Naive B cell (primary cell): ENCODE measurements around the gene ZC3H7B. TPM values are rescaled to one million over a fixed set of nuclear protein-coding genes. Genes with fewer than 3 reads are reported as not detected.
"Not testable (repeated sequence)": the region's sequence is repeated elsewhere in the genome, so short reads cannot be mapped to it uniquely, and the experiment has no call there.

Experiments used
- ATAC-seq, 2 donors: fragments of 150-1000 bp; cut with Tn5 transposase; 2 replicates each; pipeline ENCODE4 v1.10.0; 2021; ENCODE audit warnings: low read depth in 2 of 2, mild to moderate bottlenecking in 2 of 2, moderate library complexity in 2 of 2
- DNase-seq: peaks from one replicate; pipeline ENCODE4 v3.0.0; 2022
- H3K27ac Mint-ChIP-seq, 6 donors: one replicate each; pipeline ENCODE4 v1.8.0; 2020 to 2022; ENCODE audit warnings: mild to moderate bottlenecking in 6 of 6, mixed read lengths in 6 of 6, moderate library complexity in 5 of 6, inconsistent platforms in 2 of 6
- H3K27me3 Mint-ChIP-seq, 3 donors: one replicate each; pipeline ENCODE4 v1.8.0; 2021 to 2022; ENCODE audit warnings: mixed read lengths in 3 of 3, mild to moderate bottlenecking in 1 of 3
- H3K36me3 Mint-ChIP-seq, 2 donors: one replicate each; pipeline ENCODE4 v1.8.0; 2020 to 2022; ENCODE audit warnings: mixed read lengths in 2 of 2, inconsistent platforms in 1 of 2, mild to moderate bottlenecking in 1 of 2
- H3K4me1 Mint-ChIP-seq, 3 donors: one replicate each; pipeline ENCODE4 v1.8.0; 2020 to 2022; ENCODE audit warnings: mixed read lengths in 3 of 3, inconsistent platforms in 1 of 3, mild to moderate bottlenecking in 1 of 3, moderate library complexity in 1 of 3
- H3K4me3 Mint-ChIP-seq, 8 donors: one replicate each; pipeline ENCODE4 v1.8.0; 2020 to 2022; ENCODE audit warnings: mild to moderate bottlenecking in 8 of 8, mixed read lengths in 8 of 8, moderate library complexity in 8 of 8, inconsistent platforms in 2 of 8
- H3K9me3 Mint-ChIP-seq, 7 donors: one replicate each; pipeline ENCODE4 v1.8.0; 2020 to 2022; ENCODE audit warnings: mixed read lengths in 7 of 7, mild to moderate bottlenecking in 5 of 7, inconsistent platforms in 2 of 7, moderate library complexity in 1 of 7
- polyA plus RNA-seq, 6 donors: library from polyadenylated mRNA; unstranded; fragments of 300-500 nt; fragmentation: Illumina TruSeq; gene quantifications; one replicate each; pipeline ENCODE4 v1.2.3, GENCODE V29; 2021; ENCODE audit warnings: low read depth in 6 of 6

The ZC3H7B gene
- polyA plus RNA-seq = 1 to 10 TPM in 5 of 6 donors, not detected in 1; 1.1 to 2.5 (median 1.8) TPM

GRCh38 chr22:41301085-41302020 is at the start of gene ZC3H7B:
TSS of gene ZC3H7B (plus strand) at chr22:41301525. CDS start at chr22:41320661, 19,136 bp downstream.
- H3K4me1 Mint-ChIP-seq = peaks cover 23 to 36% (median 33%) of the 10 kb centered on the region in 3 donors
- peak within 1 kb of the TSS; percentile 95 to 99 (median 98) for H3K27ac Mint-ChIP-seq
- ATAC-seq (peak; percentile 90), DNase-seq (peak; percentile 88)
- H3K36me3 Mint-ChIP-seq = no peaks in the 10 kb centered on the region
- H3K27me3 Mint-ChIP-seq = no peaks in the 10 kb centered on the region
- H3K4me3 Mint-ChIP-seq = peak within 1 kb of the TSS; percentile 81 to 95 (median 84)
- no peaks in the 10 kb centered on the region for H3K9me3 Mint-ChIP-seq

- H3K27me3 Mint-ChIP-seq = no peaks in the 10 kb centered on the region
- ATAC-seq (no peak), DNase-seq (no peak)
- H3K36me3 Mint-ChIP-seq = peaks cover 0 to 37% of the 10 kb centered on the region in 2 donors
- H3K4me1 Mint-ChIP-seq = peaks cover 0 to 1% (median 0%) of the 10 kb centered on the region in 3 donors
- no peak overlapping the region for H3K27ac Mint-ChIP-seq
- no peak overlapping the region for H3K4me3 Mint-ChIP-seq
- no peaks in the 10 kb centered on the region for H3K9me3 Mint-ChIP-seq
Measured at GRCh38 chr22:41252365-41252764, 49.0 kb upstream of the ZC3H7B start.

- DNase-seq = no peak
- H3K4me1 Mint-ChIP-seq = peaks cover 0 to 1% (median 0%) of the 10 kb centered on the region in 3 donors
- ATAC-seq = no peak
- no peak overlapping the region for H3K4me3 Mint-ChIP-seq
- H3K27ac Mint-ChIP-seq = peak overlapping the region in 1 of 6 donors; percentile 27
- no peaks in the 10 kb centered on the region for H3K27me3 Mint-ChIP-seq
- no peaks in the 10 kb centered on the region for H3K9me3 Mint-ChIP-seq
- H3K36me3 Mint-ChIP-seq = peaks cover 0 to 37% of the 10 kb centered on the region in 2 donors
Measured at GRCh38 chr22:41254230-41254629, 47.1 kb upstream of the ZC3H7B start.

- peak overlapping the region in 1 of 8 donors; percentile 47 for H3K4me3 Mint-ChIP-seq
- no peaks in the 10 kb centered on the region for H3K27me3 Mint-ChIP-seq
- no peaks in the 10 kb centered on the region for H3K9me3 Mint-ChIP-seq
- H3K36me3 Mint-ChIP-seq = peaks cover 0 to 26% of the 10 kb centered on the region in 2 donors
- H3K4me1 Mint-ChIP-seq = peaks cover 0 to 1% (median 0%) of the 10 kb centered on the region in 3 donors
- no peak for ATAC-seq
- H3K27ac Mint-ChIP-seq = peak overlapping the region in 3 of 6 donors; percentile 39 to 73 (median 47)
- DNase-seq = no peak
Measured at GRCh38 chr22:41256254-41257253, 44.8 kb upstream of the ZC3H7B start.

GRCh38 chr22:41257696-41258095 is 43.6 kb upstream of the ZC3H7B start:
- DNase-seq (no peak), ATAC-seq (no peak)
- Mint-ChIP-seq H3K4me3 (no peak overlapping the region), H3K27me3 (no peaks in the 10 kb centered on the region), H3K36me3 (peaks cover 0 to 26% of the 10 kb centered on the region in 2 donors), H3K27ac (no peak overlapping the region), H3K4me1 (peaks cover 0 to 1% (median 0%) of the 10 kb centered on the region in 3 donors), H3K9me3 (no peaks in the 10 kb centered on the region)

GRCh38 chr22:41259756-41260155 is 41.6 kb upstream of the ZC3H7B start:
- not testable (repeated sequence) for DNase-seq, ATAC-seq, H3K4me3 Mint-ChIP-seq, H3K4me1 Mint-ChIP-seq, H3K27ac Mint-ChIP-seq, H3K27me3 Mint-ChIP-seq, H3K9me3 Mint-ChIP-seq
- peaks cover 0 to 23% of the 10 kb centered on the region in 2 donors for H3K36me3 Mint-ChIP-seq

GRCh38 chr22:41260871-41261270 is 40.5 kb upstream of the ZC3H7B start:
- Mint-ChIP-seq H3K36me3 (peaks cover 0 to 19% of the 10 kb centered on the region in 2 donors), H3K27ac (no peak overlapping the region)

GRCh38 chr22:41261541-41262249 is 39.6 kb upstream of the ZC3H7B start:
- peaks cover 0 to 17% of the 10 kb centered on the region in 2 donors for H3K36me3 Mint-ChIP-seq
- no peaks in the 10 kb centered on the region for H3K27me3 Mint-ChIP-seq
- H3K9me3 Mint-ChIP-seq = no peaks in the 10 kb centered on the region
- H3K27ac Mint-ChIP-seq = peak overlapping the region in 1 of 6 donors; percentile 7
- H3K4me1 Mint-ChIP-seq = no peaks in the 10 kb centered on the region
- no peak overlapping the region for H3K4me3 Mint-ChIP-seq
- no peak for DNase-seq
- no peak for ATAC-seq

More at GRCh38 chr22:41260871-41261270, 40.5 kb upstream of the ZC3H7B start:
- DNase-seq = no peak
- ATAC-seq = no peak
- Mint-ChIP-seq H3K4me3 (no peak overlapping the region), H3K27me3 (no peaks in the 10 kb centered on the region), H3K4me1 (no peaks in the 10 kb centered on the region), H3K9me3 (no peaks in the 10 kb centered on the region)

GRCh38 chr22:41262250-41262765 is 39.0 kb upstream of the ZC3H7B start:
- Mint-ChIP-seq H3K36me3 (peaks cover 0 to 14% of the 10 kb centered on the region in 2 donors), H3K27me3 (no peaks in the 10 kb centered on the region), H3K9me3 (no peaks in the 10 kb centered on the region), H3K4me1 (no peaks in the 10 kb centered on the region), H3K4me3 (no peak overlapping the region), H3K27ac (peak overlapping the region in 1 of 6 donors; percentile 72)
- DNase-seq (no peak), ATAC-seq (no peak)

- H3K4me3 Mint-ChIP-seq = no peak overlapping the region
Measured at GRCh38 chr22:41263704-41264103, 37.6 kb upstream of the ZC3H7B start.

GRCh38 chr22:41264408-41264941 is 36.9 kb upstream of the ZC3H7B start:
- Mint-ChIP-seq H3K36me3 (peaks cover 0 to 18% of the 10 kb centered on the region in 2 donors), H3K27ac (peak overlapping the region in 1 of 6 donors; percentile 38), H3K9me3 (no peaks in the 10 kb centered on the region), H3K4me3 (no peak overlapping the region), H3K27me3 (no peaks in the 10 kb centered on the region), H3K4me1 (no peaks in the 10 kb centered on the region)
- ATAC-seq (no peak), DNase-seq (no peak)

More at GRCh38 chr22:41263704-41264103, 37.6 kb upstream of the ZC3H7B start:
- no peak for ATAC-seq
- Mint-ChIP-seq H3K4me1 (no peaks in the 10 kb centered on the region), H3K27me3 (no peaks in the 10 kb centered on the region), H3K9me3 (no peaks in the 10 kb centered on the region), H3K27ac (no peak overlapping the region), H3K36me3 (peaks cover 0 to 18% of the 10 kb centered on the region in 2 donors)
- DNase-seq = no peak

GRCh38 chr22:41267958-41268357 is 33.4 kb upstream of the ZC3H7B start:
- Mint-ChIP-seq H3K4me3 (no peak overlapping the region), H3K36me3 (peaks cover 5 to 18% of the 10 kb centered on the region in 2 donors), H3K27me3 (no peaks in the 10 kb centered on the region), H3K9me3 (no peaks in the 10 kb centered on the region), H3K4me1 (no peaks in the 10 kb centered on the region), H3K27ac (no peak overlapping the region)
- DNase-seq (no peak), ATAC-seq (no peak)
